GM19238 (cell line): ENCODE results near the gene PSG6.
"Not testable (repeated sequence)": the region's sequence is repeated elsewhere in the genome, so short reads cannot be mapped to it uniquely, and the experiment has no call there.

ENCODE experiments used
- DNase-seq: peaks from one replicate; pipeline ENCODE4 v3.0.0; 2011; ENCODE audit warnings: low spot score; ENCODE audit not compliant: insufficient read length

PSG6 gene

DNA sequence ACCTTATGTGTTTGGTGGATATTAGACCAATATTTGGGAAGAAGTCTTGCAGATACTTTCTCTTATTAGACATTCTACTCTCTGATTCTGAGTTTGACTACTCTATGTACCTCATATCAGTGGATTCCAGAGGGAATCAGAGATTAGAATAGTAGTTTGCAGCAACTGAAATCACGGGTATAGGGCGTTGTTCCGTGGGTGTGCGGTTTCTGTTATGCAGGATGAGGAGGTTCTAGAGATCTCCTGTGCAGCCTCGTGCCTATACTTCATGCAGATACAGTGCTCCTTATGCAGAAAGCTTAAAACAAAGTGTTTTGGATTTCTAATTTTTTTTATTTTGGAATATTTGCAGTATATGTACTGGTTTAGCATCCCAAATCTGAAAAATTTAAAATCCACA, 6.0 kb downstream of the PSG6 start:
- DNase-seq: not testable (repeated sequence)

DNA sequence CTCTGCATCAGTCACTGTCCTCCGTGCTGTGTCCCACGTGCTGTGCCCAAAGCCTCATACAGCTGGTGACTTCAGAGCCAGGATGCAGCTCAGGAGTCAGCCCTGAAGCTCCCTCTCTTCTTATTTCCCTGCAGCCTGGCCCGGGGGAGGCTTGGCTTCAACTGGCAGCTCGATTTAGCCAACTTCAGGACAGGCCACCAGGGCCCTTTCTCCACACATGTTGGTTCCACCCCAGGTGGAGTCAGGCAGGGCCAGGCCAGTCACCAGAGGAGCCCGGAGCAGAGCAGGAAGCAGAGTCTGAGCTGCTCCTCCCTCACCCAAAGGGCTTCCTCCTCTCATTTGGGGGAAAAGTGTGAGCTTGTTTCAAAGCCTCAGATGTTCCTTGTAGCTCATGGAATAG, 11.5 kb downstream of the PSG6 start:
- not testable (repeated sequence) for DNase-seq

DNA sequence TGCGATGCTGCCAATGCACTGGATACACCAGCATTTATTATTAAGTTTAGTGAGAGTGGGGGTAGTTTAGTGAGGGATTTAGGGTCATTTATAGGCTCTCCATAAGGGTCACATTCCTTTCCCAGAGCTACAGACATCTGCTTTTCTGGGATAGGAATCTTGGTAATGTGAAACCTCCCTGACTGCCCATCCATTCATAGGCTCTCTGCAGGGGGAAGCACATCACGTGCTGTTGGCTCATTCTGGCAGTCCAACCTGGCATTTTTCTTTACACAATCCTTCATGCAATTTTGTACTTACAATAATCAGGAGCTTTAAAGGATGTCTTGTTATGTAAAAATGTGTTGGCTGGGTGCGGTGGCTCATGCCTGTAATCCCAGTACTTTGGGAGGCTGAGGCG, 17.1 kb downstream of the PSG6 start:
- DNase-seq: not testable (repeated sequence)

DNA sequence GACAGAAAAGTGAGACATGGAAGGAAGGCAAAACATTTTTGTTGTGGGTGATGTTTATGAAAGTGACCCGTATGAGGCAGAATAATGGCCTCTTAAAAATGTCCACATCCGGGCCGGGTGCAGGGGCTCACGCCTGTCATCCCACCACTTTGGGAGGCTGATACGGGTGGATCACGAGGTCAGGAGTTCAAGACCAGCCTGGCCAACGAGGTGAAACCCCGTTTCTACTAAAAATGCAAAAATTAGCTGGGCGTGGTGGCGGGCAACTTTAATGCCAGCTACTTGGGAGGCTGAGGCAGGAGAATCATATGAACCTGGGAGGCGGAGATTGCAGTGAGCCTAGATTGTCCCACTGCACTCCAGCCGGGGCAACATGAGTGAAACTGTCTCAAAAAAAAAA, 18.0 kb downstream of the PSG6 start:
- DNase-seq: not testable (repeated sequence)

DNA sequence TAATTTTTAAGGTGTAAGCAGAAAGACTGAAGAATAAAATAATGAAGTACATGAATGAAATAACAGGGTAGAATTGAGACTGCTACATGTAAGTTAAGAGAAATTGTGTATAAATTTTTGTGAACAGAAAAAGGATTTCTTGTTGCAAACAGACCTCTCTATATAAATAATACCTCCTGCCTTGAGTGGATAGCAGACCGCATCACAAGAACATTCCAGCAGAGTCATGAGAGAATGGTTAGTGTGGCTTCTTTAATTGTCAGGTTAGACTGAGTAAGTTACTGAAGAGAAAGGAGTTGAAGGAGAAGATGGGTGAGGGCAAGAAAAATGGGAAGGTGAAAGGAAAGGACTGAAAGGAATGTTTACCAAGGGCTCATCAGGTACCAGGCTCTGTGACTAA, 18.6 kb downstream of the PSG6 start:
- DNase-seq: not testable (repeated sequence)

DNA sequence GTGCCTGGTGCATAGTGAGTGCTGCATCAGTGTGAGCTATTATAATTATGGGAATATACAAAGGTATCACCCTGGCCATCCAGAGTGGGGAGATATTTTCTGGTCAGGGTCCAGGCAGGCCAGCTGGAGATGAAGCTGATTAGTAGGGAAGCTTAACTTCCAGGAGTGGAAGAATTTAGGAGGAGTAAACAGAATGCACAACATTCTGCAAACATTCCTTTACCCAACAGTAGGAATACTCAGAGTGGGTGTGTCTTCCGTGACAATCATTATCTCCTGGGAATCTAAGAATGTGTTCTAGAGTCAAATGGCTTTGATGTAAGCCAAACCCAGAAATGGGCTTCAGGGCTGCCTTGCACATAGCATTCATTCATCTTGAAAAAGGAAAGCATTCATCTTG, 19.0 kb downstream of the PSG6 start:
- DNase-seq: not testable (repeated sequence)

DNA sequence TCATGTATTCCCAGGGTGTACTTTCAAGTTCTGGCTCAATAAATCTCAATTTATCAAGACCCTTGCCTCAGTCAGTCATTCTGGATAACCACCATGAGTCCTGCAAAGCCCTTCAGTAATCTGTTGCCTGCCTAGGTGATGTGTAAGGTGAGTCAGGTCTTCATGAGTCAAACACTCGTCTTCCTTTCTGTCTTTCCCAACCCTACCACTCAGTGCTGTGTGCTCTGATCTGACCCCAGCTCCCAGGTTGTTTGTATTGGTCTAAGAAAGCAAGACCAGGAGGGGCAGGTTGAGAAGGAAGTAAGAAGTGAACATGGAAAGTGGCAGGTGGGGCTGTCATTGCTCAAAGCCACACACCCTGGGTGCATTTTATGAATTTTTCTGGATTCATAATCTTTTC, 20.0 kb downstream of the PSG6 start:
- DNase-seq: not testable (repeated sequence)

DNA sequence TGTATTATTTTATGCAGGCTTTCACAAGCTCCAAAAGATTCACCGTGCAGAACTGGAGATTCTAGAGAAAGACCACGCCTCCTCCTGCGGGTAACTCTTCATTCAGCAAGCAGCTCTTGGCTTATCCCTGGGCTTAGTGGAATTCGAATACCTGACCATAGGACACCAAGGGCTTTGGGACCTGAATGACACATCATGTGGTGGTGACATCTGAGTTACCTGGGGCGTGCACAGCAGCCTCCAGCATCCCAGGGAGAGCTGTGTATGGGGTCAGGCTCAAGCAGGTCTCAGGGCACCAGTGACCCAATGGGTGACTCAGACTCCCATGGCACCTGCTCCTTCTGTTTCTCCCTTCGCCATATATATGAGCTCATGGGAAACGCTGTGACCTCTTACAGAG, 27.2 kb downstream of the PSG6 start:
- DNase-seq: not testable (repeated sequence)

DNA sequence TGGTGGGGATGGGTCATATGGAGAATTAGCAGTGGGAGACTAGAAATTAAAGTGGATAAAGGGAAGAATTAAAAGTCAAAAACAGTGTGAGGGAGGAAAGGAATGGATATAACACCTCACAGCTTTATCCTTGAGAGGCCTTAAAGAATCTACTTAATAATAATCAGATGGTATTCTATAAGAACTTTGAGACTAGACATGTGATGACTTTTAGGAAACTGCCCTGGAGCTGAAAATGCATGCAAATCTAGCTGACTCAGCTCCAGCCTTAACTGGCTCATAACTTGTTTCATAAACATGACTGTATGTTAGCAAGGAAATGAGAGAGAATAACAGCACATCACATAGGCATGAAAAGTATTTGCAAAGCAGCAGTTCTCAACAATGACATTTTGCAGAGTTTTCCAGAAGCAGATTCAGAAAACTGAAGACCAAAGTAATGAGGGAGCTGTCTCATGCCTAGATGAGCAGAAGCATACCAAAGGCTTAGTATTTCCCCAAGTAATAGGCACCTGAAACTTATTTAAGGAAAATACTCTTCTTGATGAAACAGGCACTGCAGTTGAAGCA, 29.7 kb downstream of the PSG6 start:
- DNase-seq: not testable (repeated sequence)

DNA sequence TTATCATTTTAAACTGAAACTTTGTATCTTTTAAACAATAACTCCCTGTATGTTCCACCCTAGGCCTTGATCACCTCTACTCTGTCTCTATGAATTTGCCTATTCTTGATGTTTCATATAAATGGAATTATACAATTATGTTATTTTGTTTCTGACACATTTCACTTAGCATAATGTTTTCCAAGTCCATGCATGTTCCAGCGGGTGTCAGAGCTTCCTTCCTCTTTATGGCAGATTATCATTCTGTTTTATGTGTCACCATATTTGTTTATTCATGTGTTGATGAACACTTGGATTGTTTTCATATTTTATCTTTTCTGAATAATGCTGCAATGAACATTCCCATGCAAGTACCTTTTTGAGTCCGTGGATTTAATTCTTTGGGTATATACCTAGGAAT, 35.0 kb downstream of the PSG6 start:
- DNase-seq: not testable (repeated sequence)

DNA sequence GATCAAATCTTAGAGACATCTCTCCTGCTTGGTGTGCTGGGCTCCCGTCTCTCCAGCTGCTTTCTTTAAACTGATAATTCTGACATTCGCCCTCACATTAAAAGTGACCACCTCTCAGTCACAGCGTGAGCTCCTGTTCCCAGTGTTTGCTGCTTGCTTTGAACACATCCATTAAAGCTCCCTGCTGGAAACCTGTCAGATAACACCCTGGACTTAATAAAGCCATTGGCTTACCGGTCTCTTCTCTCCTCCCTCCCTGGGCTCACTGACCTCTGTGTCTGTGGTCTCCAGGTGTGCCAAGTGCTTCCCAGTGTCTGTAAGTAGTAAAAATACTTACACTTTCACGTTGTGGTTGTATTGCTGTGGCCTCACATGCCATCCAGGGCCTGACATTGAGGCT, 35.7 kb downstream of the PSG6 start:
- not testable (repeated sequence) for DNase-seq

DNA sequence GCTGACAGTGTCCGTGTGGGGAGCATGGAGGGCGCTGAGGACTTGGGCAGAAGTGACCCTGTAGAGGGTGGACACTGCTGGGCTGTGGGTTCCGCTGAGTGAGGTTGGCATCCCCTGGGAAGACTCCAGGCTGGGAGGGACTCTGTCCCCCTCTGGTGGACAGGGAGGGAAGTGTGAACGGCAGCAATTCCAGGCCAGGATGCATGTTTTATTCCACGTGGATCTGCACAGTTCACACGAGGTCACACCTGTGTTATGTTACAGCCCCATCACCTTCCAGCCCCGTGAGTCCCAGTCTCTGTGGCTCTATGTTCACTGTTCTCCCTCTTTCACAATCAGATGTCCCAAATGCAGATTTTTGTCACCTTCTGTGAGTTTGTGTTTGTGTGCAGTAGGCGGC, 36.4 kb downstream of the PSG6 start:
- not testable (repeated sequence) for DNase-seq

DNA sequence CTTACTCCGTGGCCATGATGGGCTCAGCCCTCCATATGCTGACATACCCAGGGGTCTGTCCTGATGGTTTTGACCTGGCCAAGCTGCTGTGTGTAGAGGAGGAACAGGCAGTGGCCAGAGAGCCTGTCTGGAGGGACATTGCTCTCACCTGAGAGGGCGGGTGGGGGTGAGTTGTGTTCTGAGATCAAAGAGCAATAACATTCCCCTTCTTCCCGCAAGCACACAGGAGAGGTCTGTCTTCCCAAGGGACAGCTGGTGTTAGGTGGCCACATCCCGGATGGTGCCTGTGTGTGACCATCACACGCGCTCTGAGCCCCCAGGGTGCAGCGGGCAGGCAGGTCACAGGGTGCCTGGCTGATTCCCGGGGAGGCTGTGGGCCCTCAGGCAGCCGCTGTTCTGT, 37.1 kb downstream of the PSG6 start:
- DNase-seq: not testable (repeated sequence)

DNA sequence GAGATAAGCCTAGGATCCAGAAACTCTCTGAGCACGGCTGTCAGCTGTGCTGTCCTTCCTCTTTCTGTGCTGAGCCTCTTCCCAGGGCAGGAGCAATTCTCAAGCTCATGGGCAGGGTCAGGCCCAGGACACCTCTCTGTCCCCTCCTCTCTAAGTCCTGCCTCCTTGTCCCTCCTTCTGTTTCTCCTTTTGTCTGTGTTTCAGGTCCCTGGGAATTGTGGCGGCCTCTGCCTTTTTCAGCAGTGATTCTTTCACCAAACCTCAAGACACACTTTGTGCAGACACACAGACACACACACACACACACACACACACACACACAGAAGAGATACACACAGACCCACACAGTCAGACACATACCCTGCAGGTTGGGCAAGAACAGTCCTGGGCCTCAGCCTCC, 38.1 kb downstream of the PSG6 start, which contains the start of gene PSG1:
Gene PSG1, minus strand, starts transcription at position 101 of the 400 bp plus-strand sequence. CDS start 132 bp downstream, outside the sequence.
- DNase-seq: no peak

DNA sequence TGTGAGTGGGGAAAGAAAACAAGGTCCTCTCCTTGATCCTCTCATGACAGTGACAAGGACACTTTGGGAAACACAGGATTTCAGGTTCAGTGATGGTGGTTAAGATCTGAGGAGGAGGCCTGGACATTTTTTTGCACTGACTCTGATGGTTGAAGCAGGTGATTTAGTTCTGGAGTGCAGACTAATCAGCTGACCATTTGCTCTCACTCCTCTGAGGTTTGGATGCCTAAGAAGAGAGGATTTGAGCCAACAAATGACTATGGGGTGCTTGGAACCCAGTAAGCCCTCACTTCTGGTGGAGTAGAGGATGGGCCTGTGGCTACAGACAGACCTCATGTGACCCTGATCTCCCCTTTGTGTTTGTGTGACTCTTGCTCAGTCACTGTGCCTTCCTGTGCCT, 41.1 kb downstream of the PSG6 start:
- not testable (repeated sequence) for DNase-seq

DNA sequence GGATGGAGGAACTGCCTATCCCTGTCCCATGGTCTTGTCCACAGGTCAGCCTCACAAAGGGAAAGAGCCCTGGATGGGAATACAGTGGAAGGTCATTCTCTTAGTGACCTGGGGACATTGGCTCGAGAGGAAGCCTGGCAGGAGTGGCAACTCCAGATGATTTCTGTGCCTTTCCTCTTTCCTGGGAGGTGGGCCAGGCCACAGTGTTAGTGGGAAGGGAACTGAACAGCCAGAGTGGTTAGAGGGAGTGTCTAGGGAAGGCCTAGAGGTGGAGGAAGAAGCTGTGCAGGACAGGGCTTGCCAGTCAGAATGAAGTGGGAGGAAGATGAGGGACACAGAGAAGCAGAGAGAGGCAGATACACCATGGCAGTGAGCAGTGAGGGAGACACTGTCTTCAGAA, 41.8 kb downstream of the PSG6 start:
- DNase-seq: not testable (repeated sequence)

DNA sequence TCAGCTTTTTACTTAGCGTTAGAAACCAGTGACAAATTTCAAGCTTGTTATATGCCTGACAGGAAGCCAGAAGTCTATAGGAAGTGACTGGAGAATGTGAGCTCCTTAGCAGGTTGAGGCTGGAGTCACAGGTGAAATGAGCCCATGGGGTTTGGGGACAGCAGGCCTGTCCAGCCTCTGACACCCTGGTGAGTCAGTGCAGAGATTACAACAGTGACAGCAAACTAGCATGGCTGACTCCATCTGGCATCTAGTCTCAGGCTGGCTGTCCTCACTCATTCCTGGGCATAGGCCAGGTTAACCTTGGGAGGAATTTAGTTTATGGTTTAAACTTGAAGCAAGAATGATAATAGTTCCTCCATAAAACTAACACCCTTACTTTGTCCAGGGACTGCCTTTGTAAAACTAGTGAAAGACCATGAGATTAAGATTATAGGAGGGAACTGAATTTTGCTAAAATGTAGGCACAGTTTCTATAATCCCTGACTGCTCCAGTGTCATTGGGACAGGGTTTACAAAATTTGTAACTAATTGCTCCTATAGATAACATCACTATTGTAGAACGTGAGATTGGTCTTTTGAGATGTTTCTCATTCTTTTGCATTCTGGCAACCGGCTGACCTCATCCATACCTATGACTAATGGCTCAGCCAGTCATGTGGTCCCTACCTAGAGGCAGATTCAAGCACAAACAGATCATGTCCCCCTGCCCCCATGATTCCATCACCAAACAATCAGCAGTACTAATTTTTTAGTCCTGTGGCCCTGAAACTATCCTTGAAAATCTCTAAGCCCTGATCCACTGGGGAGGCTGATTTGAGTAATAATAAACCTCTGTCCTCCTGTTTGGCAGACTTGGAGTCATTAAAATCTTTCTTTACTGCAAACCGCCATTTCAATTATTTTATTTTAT, 42.5 kb downstream of the PSG6 start:
- DNase-seq: not testable (repeated sequence)

DNA sequence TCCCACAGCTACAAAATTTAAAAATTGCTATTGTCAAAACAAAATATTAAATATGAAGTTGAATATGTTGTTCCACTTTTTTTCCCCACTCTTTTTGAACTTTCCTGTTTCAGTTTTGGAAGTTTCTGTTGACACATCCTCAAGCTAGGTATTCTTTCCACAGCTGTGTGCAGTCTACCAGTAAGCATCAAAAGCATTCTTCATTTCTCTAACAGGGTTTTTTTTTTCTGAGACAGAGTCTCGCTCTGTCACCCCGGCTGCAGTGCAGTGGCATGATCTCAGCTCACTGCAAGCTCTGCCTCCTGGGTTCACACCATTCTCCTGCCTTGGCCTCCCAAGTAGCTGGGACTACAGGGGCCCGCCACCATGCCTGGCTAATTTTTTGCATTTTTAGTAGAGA, 43.6 kb downstream of the PSG6 start:
- not testable (repeated sequence) for DNase-seq

DNA sequence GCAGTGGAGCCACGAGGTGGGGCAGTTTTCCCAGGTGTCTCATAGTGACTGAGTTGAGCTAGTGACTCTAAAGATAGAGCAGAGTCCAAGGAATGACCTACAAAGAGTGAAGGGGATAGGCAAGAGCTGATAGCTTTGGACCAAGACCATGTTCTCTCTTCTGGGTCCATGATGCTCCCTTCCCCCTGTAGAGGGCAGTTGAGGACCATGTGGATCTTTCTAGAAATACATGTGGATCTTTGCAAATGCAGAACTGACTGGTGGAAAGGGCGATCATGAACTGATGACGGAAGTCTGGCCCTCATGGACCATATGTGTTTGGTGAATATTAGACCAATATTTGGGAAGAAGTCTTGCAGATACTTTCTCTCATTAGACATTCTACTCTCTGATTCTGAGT, 45.1 kb downstream of the PSG6 start:
- no peak for DNase-seq

DNA sequence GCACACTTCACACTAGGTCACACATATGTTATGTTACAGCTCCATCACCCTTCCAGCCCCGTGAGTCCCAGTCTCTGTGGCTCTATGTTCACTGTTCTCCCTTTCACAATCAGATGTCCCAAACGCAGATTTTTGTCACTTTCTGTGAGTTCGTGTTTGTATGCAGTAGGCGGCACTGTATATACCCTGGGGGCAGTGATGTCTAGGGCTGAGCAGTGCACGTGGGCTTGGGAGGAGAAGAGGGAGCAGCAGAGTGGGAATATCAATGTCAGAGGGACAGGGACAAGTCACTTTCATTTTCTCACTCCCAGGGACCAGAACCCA, 60.2 kb downstream of the PSG6 start:
- DNase-seq: no peak

DNA sequence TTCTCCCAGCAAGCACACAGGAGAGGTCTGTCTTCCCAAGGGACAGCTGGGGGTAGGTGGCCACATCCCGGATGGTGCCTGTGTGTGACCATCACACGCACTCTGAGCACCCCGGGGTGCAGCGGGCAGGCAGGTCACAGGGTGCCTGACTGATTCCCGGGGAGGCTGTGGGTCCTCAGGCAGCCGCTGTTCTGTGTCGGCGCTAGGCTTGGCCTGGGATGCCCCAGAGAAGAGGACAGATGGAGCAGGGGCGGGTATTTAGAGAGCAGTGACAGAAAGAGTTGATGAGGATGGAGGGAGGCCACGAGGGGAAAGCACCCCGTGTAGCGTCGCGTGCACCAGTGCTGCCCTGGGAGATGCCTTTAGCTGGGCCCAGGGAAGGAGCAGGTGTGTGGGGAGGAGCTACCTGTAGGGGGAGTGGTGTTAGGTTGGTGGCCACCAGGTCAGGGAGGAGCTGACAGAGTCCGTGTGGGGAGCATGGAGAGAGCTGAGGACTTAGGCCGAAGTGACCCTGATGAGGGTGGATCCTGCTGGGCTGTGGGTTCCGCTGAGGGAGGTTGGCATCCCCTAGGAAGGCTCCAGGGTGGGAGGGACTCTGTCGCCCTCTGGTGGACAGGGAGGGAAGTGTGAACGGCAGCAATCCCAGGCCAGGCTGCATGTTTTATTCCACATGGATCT, 60.7 kb downstream of the PSG6 start:
- not testable (repeated sequence) for DNase-seq

DNA sequence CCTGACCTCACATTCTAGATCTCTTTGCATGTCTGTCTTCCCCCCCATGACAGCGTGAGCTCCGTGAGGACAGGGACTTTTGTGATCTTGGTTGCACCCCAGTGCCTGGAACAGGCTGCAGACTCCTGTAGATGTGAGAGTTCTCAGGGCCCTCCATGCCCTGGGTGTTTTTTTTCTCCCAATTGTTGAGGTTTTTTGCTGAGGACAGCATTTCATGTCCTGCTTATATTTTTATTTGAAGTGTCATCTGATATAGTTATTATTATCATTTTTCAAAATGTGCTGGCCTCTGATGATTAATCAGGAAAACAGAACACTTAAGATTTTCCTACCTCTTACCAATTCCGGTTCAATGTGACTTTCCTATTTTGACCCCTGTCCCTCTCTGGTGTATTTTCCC, 62.9 kb downstream of the PSG6 start:
- DNase-seq: not testable (repeated sequence)
